Neural progenitor cell (in vitro differentiated cells): ENCODE data around the gene SAMD4B.

Experiments
- CTCF ChIP-seq: fragments of 200-600 bp; sonication (generic); IDR thresholded peaks from 2 replicates; pipeline ENCODE4 v1.5.1; 2017; ENCODE audit warnings: antibody characterized with exemption, mild to moderate bottlenecking
- EZH2 ChIP-seq: fragments of 200-600 bp; sonication (generic); IDR thresholded peaks from 2 replicates; pipeline ENCODE4 v1.6.1; 2017; ENCODE audit warnings: antibody characterized with exemption, mild to moderate bottlenecking, moderate library complexity
- EZH2phosphoT487 ChIP-seq: fragments of 200-600 bp; sonication (generic); IDR thresholded peaks from 2 replicates; pipeline ENCODE4 v1.6.1; 2017; ENCODE audit warnings: antibody characterized with exemption

GRCh38 chr19:39308531-39309304, 33.5 kb upstream of the SAMD4B start:
- TF ChIP-seq EZH2phosphoT487 (no peak), CTCF (no peak), EZH2 (no peak)
